Measurements from ENCODE around the gene COL5A1.
"Not testable (repeated sequence)": the region's sequence is repeated elsewhere in the genome, so short reads cannot be mapped to it uniquely, and the experiment has no call there.

Gene COL5A1

GRCh38 chr9:134692573-134692860, 50.9 kb downstream of the COL5A1 start:
- no peak for DNase-seq (ENCODE audit: low spot score)

- DNase-seq (ENCODE audit: low spot score): no peak
Measured at GRCh38 chr9:134693011-134693410, 51.4 kb downstream of the COL5A1 start.

GRCh38 chr9:134693641-134694367, 52.2 kb downstream of the COL5A1 start:
- no peak for DNase-seq (ENCODE audit: low spot score)

GRCh38 chr9:134694368-134694665, 52.7 kb downstream of the COL5A1 start:
- DNase-seq (ENCODE audit: low spot score): no peak

GRCh38 chr9:134694714-134695113, 53.1 kb downstream of the COL5A1 start:
- DNase-seq (ENCODE audit: low spot score): no peak

GRCh38 chr9:134695144-134695543, 53.5 kb downstream of the COL5A1 start:
- no peak for DNase-seq (ENCODE audit: low spot score)

GRCh38 chr9:134696433-134696832, 54.8 kb downstream of the COL5A1 start:
- DNase-seq (ENCODE audit: low spot score): no peak

GRCh38 chr9:134698111-134698510, 56.5 kb downstream of the COL5A1 start:
- no peak for DNase-seq (ENCODE audit: low spot score)

- DNase-seq (ENCODE audit: low spot score): peak; percentile 92
Measured at GRCh38 chr9:134698587-134699342, 57.2 kb downstream of the COL5A1 start.

- DNase-seq (ENCODE audit: low spot score): no peak
Measured at GRCh38 chr9:134699343-134699740, 57.7 kb downstream of the COL5A1 start.

GRCh38 chr9:134700636-134701350, 59.2 kb downstream of the COL5A1 start:
- no peak for DNase-seq (ENCODE audit: low spot score)

- no peak for DNase-seq (ENCODE audit: low spot score)
Measured at GRCh38 chr9:134701581-134702259, 60.1 kb downstream of the COL5A1 start.

GRCh38 chr9:134702291-134702690, 60.7 kb downstream of the COL5A1 start:
- no peak for DNase-seq (ENCODE audit: low spot score)

- not testable (repeated sequence) for DNase-seq (ENCODE audit: low spot score)
Measured at GRCh38 chr9:134703730-134704114, 62.1 kb downstream of the COL5A1 start.

- no peak for DNase-seq (ENCODE audit: low spot score)
Measured at GRCh38 chr9:134704498-134704897, 62.9 kb downstream of the COL5A1 start.

GRCh38 chr9:134705786-134706185, 64.2 kb downstream of the COL5A1 start:
- no peak for DNase-seq (ENCODE audit: low spot score)

- DNase-seq (ENCODE audit: low spot score): no peak
Measured at GRCh38 chr9:134706522-134706921, 64.9 kb downstream of the COL5A1 start.

- DNase-seq (ENCODE audit: low spot score): no peak
Measured at GRCh38 chr9:134707031-134707680, 65.6 kb downstream of the COL5A1 start.

GRCh38 chr9:134707731-134708671, 66.4 kb downstream of the COL5A1 start:
- DNase-seq (ENCODE audit: low spot score): no peak

GRCh38 chr9:134708672-134709038, 67.1 kb downstream of the COL5A1 start:
- no peak for DNase-seq (ENCODE audit: low spot score)
